Progenitor cell of endocrine pancreas (in vitro differentiated cells): ENCODE data around the gene SLC17A9. TPM values are rescaled to one million over a fixed set of nuclear protein-coding genes. Genes with fewer than 3 reads are reported as not detected.
"Not testable (repeated sequence)": the region's sequence is repeated elsewhere in the genome, so short reads cannot be mapped to it uniquely, and the experiment has no call there.

ENCODE experiments used
- DNase-seq: peaks from one replicate; pipeline ENCODE4 v3.0.0; 2021; ENCODE audit warnings: low spot score; ENCODE audit not compliant: unreplicated experiment
- H3K27ac Mint-ChIP-seq: 2 replicates; pipeline ENCODE4 v1.8.0; 2021; ENCODE audit warnings: mild to moderate bottlenecking, moderate library complexity, mixed read lengths
- H3K27me3 Mint-ChIP-seq: 2 replicates; pipeline ENCODE4 v1.8.0; 2021; ENCODE audit warnings: mixed read lengths
- H3K36me3 Mint-ChIP-seq: 2 replicates; pipeline ENCODE4 v1.8.0; 2022; ENCODE audit warnings: mixed read lengths; ENCODE audit not compliant: insufficient read depth
- H3K4me1 Mint-ChIP-seq: 2 replicates; pipeline ENCODE4 v1.8.0; 2021; ENCODE audit warnings: low read depth, mixed read lengths
- H3K4me3 Mint-ChIP-seq: 2 replicates; pipeline ENCODE4 v1.8.0; 2021; ENCODE audit warnings: low read depth, mild to moderate bottlenecking, moderate library complexity, mixed read lengths
- H3K9me3 Mint-ChIP-seq: 2 replicates; pipeline ENCODE4 v1.8.0; 2021; ENCODE audit warnings: low read depth, mixed read lengths
- CTCF ChIP-seq: fragments of 200-600 bp; sonication (generic); IDR thresholded peaks from one replicate; pipeline ENCODE4 v1.5.0; 2021; ENCODE audit warnings: antibody characterized with exemption, mild to moderate bottlenecking; ENCODE audit not compliant: unreplicated experiment
- total RNA-seq: library from RNA; stranded (reverse); gene quantifications from 2 replicates; pipeline ENCODE4 v1.2.1, GENCODE V29; 2021

Gene SLC17A9
- total RNA-seq, 1 donor from 2014 or later: 8.0 TPM

- no peak for DNase-seq
- H3K9me3 Mint-ChIP-seq: no peaks in the 10 kb centered on the region
- no peaks in the 10 kb centered on the region for H3K36me3 Mint-ChIP-seq
- H3K27me3 Mint-ChIP-seq: no peaks in the 10 kb centered on the region
- peak; percentile 66 for TF ChIP-seq CTCF
- H3K27ac Mint-ChIP-seq: peak overlapping the region; percentile 84
- peak overlapping the region; percentile 41 for H3K4me3 Mint-ChIP-seq
- H3K4me1 Mint-ChIP-seq: peaks cover 56% of the 10 kb centered on the region
Observed at GRCh38 chr20:62921119-62921687, 31.3 kb upstream of the SLC17A9 start.

- peaks cover 55% of the 10 kb centered on the region for H3K4me1 Mint-ChIP-seq
- no peaks in the 10 kb centered on the region for H3K36me3 Mint-ChIP-seq
- TF ChIP-seq CTCF: no peak
- no peaks in the 10 kb centered on the region for H3K27me3 Mint-ChIP-seq
- no peak overlapping the region for H3K4me3 Mint-ChIP-seq
- no peak for DNase-seq
- peak overlapping the region; percentile 81 for H3K27ac Mint-ChIP-seq
- no peaks in the 10 kb centered on the region for H3K9me3 Mint-ChIP-seq
Observed at GRCh38 chr20:62922451-62922921, 30.0 kb upstream of the SLC17A9 start.

GRCh38 chr20:62923059-62923668, 29.3 kb upstream of the SLC17A9 start:
- not testable (repeated sequence) for DNase-seq, H3K9me3 Mint-ChIP-seq, H3K36me3 Mint-ChIP-seq, H3K4me3 Mint-ChIP-seq, H3K27me3 Mint-ChIP-seq
- Mint-ChIP-seq H3K27ac (peak overlapping the region; percentile 81), H3K4me1 (peaks cover 53% of the 10 kb centered on the region)

GRCh38 chr20:62923669-62924441, 28.7 kb upstream of the SLC17A9 start:
- H3K4me1 Mint-ChIP-seq: peaks cover 51% of the 10 kb centered on the region
- no peaks in the 10 kb centered on the region for H3K27me3 Mint-ChIP-seq
- H3K36me3 Mint-ChIP-seq: no peaks in the 10 kb centered on the region
- peak overlapping the region; percentile 97 for H3K4me3 Mint-ChIP-seq
- peak overlapping the region; percentile 97 for H3K27ac Mint-ChIP-seq
- DNase-seq: no peak
- no peak for TF ChIP-seq CTCF
- no peaks in the 10 kb centered on the region for H3K9me3 Mint-ChIP-seq

- no peaks in the 10 kb centered on the region for H3K9me3 Mint-ChIP-seq
- peak overlapping the region; percentile 97 for H3K27ac Mint-ChIP-seq
- no peaks in the 10 kb centered on the region for H3K27me3 Mint-ChIP-seq
- no peak for TF ChIP-seq CTCF
- no peaks in the 10 kb centered on the region for H3K36me3 Mint-ChIP-seq
- DNase-seq: no peak
- H3K4me3 Mint-ChIP-seq: peak overlapping the region; percentile 97
- peaks cover 52% of the 10 kb centered on the region for H3K4me1 Mint-ChIP-seq
Observed at GRCh38 chr20:62924442-62925075, 27.9 kb upstream of the SLC17A9 start.
